GM23338 (cell line): Measurements from ENCODE around the gene SIDT1. TPM values are rescaled to one million over a fixed set of nuclear protein-coding genes. Genes with fewer than 3 reads are reported as not detected.

Experiments
- ATAC-seq: fragments of 200-7000 bp; cut with Tn5 transposase; 3 replicates; pipeline ENCODE4 v1.9.1; 2020
- DNase-seq: peaks from one replicate; pipeline ENCODE4 v3.0.0-alpha.2; 2015; ENCODE audit warnings: low spot score
- H2AFZ ChIP-seq: fragments of 200-600 bp; sonication (generic); 2 replicates; pipeline ENCODE4 v1.8.0; 2016; ENCODE audit warnings: antibody characterized with exemption, mild to moderate bottlenecking, moderate library complexity
- H3F3A ChIP-seq: fragments of 200-600 bp; sonication (generic); replicated peaks from 2 replicates; pipeline ENCODE4 v1.8.0; 2017; ENCODE audit warnings: antibody characterized with exemption, mixed run types, low read depth
- H3K27ac ChIP-seq: fragments of 200-600 bp; sonication (generic); 2 replicates; pipeline ENCODE4 v1.6.1; 2016; ENCODE audit warnings: low read depth
- H3K27me3 ChIP-seq: fragments of 200-600 bp; sonication (generic); 2 replicates; pipeline ENCODE4 v1.8.0; 2016; ENCODE audit warnings: mild to moderate bottlenecking, mixed run types, moderate library complexity; ENCODE audit not compliant: insufficient read depth
- H3K36me3 ChIP-seq: fragments of 200-600 bp; sonication (generic); 2 replicates; pipeline ENCODE4 v1.8.0; 2016; ENCODE audit warnings: mild to moderate bottlenecking; ENCODE audit not compliant: insufficient read depth
- H3K4me1 ChIP-seq: fragments of 200-600 bp; sonication (generic); 2 replicates; pipeline ENCODE4 v1.8.0; 2016; ENCODE audit warnings: mild to moderate bottlenecking, moderate library complexity; ENCODE audit not compliant: insufficient read depth
- H3K4me2 ChIP-seq: fragments of 200-600 bp; sonication (generic); 2 replicates; pipeline ENCODE4 v1.7.1; 2017; ENCODE audit warnings: mixed run types
- H3K4me3 ChIP-seq: fragments of 200-600 bp; sonication (generic); 2 replicates; pipeline ENCODE4 v1.6.1; 2016; ENCODE audit warnings: mixed run types
- H3K79me2 ChIP-seq: fragments of 200-600 bp; sonication (generic); replicated peaks from 2 replicates; pipeline ENCODE4 v1.8.0; 2017; ENCODE audit warnings: mild to moderate bottlenecking; ENCODE audit not compliant: insufficient read depth
- H3K9me2 ChIP-seq: fragments of 200-600 bp; sonication (generic); 2 replicates; pipeline ENCODE4 v1.8.0; 2017; ENCODE audit not compliant: insufficient read depth
- H4K20me1 ChIP-seq: fragments of 200-600 bp; sonication (generic); replicated peaks from 2 replicates; pipeline ENCODE4 v1.8.0; 2017; ENCODE audit warnings: mild to moderate bottlenecking; ENCODE audit not compliant: insufficient read depth
- H3K27ac Mint-ChIP-seq: 2 replicates; pipeline ENCODE4 v1.8.0; 2020; ENCODE audit warnings: inconsistent platforms, mild to moderate bottlenecking, moderate library complexity, mixed read lengths
- H3K27me3 Mint-ChIP-seq: 3 replicates; pipeline ENCODE4 v1.8.0; 2022; ENCODE audit warnings: low read depth, mild to moderate bottlenecking, moderate library complexity, mixed read lengths, inconsistent platforms; ENCODE audit not compliant: insufficient read depth, poor library complexity
- H3K36me3 Mint-ChIP-seq: 3 replicates; pipeline ENCODE4 v1.8.0; 2021; ENCODE audit warnings: low read depth, mild to moderate bottlenecking, inconsistent platforms, moderate library complexity, mixed read lengths
- H3K4me1 Mint-ChIP-seq: 3 replicates; pipeline ENCODE4 v1.8.0; 2020; ENCODE audit warnings: mild to moderate bottlenecking, inconsistent platforms, mixed read lengths
- H3K4me3 Mint-ChIP-seq: 3 replicates; pipeline ENCODE4 v1.8.0; 2021; ENCODE audit warnings: moderate library complexity, mild to moderate bottlenecking, inconsistent platforms, mixed read lengths
- H3K9me3 Mint-ChIP-seq: 3 replicates; pipeline ENCODE4 v1.8.0; 2020; ENCODE audit warnings: moderate library complexity, mild to moderate bottlenecking, inconsistent platforms, mixed read lengths
- CREB1 ChIP-seq: fragments of 250-450 bp; sonication (Bioruptor Pico); IDR thresholded peaks from 2 replicates; pipeline ENCODE4 v1.5.0; 2020; ENCODE audit warnings: low read depth, mild to moderate bottlenecking, moderate library complexity
- EZH2 ChIP-seq: fragments of 200-600 bp; sonication (generic); IDR thresholded peaks from one replicate; pipeline ENCODE4 v1.8.0; 2017; ENCODE audit warnings: antibody characterized with exemption, mild to moderate bottlenecking, low read depth; ENCODE audit not compliant: unreplicated experiment
- EZH2phosphoT487 ChIP-seq: fragments of 200-600 bp; sonication (generic); IDR thresholded peaks from one replicate; pipeline ENCODE4 v1.8.1; 2018; ENCODE audit warnings: antibody characterized with exemption; ENCODE audit not compliant: unreplicated experiment
- JUNB ChIP-seq: IDR thresholded peaks from one replicate; pipeline ENCODE4 v1.6.1; 2016; ENCODE audit warnings: antibody characterized with exemption; ENCODE audit not compliant: unreplicated experiment
- NANOG ChIP-seq: IDR thresholded peaks from 2 replicates; pipeline ENCODE4 v1.6.1; 2016; ENCODE audit warnings: antibody characterized with exemption, borderline replicate concordance
- POLR2AphosphoS5 ChIP-seq: IDR thresholded peaks from 2 replicates; pipeline ENCODE4 v1.6.1; 2016; ENCODE audit warnings: antibody characterized with exemption, low read depth
- STAT1 ChIP-seq: IDR thresholded peaks from one replicate; pipeline ENCODE4 v1.6.1; 2016; ENCODE audit warnings: antibody characterized with exemption; ENCODE audit not compliant: unreplicated experiment
- ZNF114 ChIP-seq: fragments of 250-450 bp; sonication (Bioruptor Pico); IDR thresholded peaks from 2 replicates; pipeline ENCODE4 v1.5.0; 2020; ENCODE audit warnings: mild to moderate bottlenecking, moderate library complexity
- ZNF331 ChIP-seq: fragments of 250-450 bp; sonication (Bioruptor Pico); IDR thresholded peaks from 2 replicates; pipeline ENCODE4 v1.5.0; 2020; ENCODE audit warnings: low read depth, mild to moderate bottlenecking, moderate library complexity
- polyA plus RNA-seq: library from polyadenylated mRNA; unstranded; fragments of >200 nt; fragmentation: Nextera tagmentation; extraction: Ambion mirVana; gene quantifications from 2 replicates; pipeline ENCODE4 v1.2.1, GENCODE V29; 2016
- total RNA-seq: library from RNA; depleted of rRNA; stranded (reverse); fragments of >200 nt; shearing (Covaris generic); gene quantifications from 2 replicates; pipeline ENCODE4 v1.2.3, GENCODE V29; 2014
- TF ChIP-seq, protein P1 (sequence below): IDR thresholded peaks from 2 replicates; pipeline ENCODE4 v1.6.1; 2016; ENCODE audit warnings: antibody characterized with exemption
- TF ChIP-seq, protein P2 (sequence below), 2 experiments: fragments of 200-600 bp in 1 of 2; sonication (generic) in 1 of 2; conservative IDR thresholded peaks; 2 replicates each; pipeline versions ENCODE4 v1.5.1 to v1.6.1; 2016 to 2017; ENCODE audit warnings: antibody characterized with exemption in 2 of 2, low read depth in 2 of 2, mild to moderate bottlenecking in 2 of 2, moderate library complexity in 1 of 2
- TF ChIP-seq, protein P3 (sequence below): fragments of 250-450 bp; sonication (Bioruptor Pico); IDR thresholded peaks from 2 replicates; pipeline ENCODE4 v1.5.0; 2020; ENCODE audit warnings: mild to moderate bottlenecking, moderate library complexity
- TF ChIP-seq, protein P4 (sequence below): IDR thresholded peaks from one replicate; pipeline ENCODE4 v1.6.1; 2018; ENCODE audit warnings: antibody characterized with exemption; ENCODE audit not compliant: unreplicated experiment

Gene SIDT1
- total and polyA plus RNA-seq, 2 experiments from 2014 or later: 0.10 TPM; not detected in 1

DNA sequence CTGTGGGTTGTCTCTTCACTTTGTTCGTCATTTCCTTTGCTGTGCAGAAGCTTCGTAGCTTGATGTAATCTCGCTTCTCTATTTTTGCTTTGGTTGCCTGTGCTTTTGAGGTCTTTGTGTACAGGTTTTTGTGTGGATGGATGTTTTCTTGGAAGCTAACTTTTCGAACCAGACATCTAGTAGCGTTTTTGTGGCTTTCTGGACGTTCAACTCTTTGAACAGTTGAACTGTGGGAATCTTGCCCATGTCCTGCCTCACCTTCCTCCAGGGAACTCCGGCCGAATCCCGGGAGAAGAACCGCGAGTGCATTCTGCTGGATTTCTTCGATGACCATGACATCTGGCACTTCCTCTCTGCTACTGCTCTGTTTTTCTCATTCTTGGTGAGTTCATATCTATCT lies 93.5 kb downstream of the SIDT1 start:
- no peak overlapping the region for H3K4me2 ChIP-seq
- H3K27ac ChIP-seq: no peak overlapping the region
- H3K36me3 ChIP-seq: no peaks in the 10 kb centered on the region
- Mint-ChIP-seq H3K27me3 (peaks cover 9% of the 10 kb centered on the region), H3K36me3 (no peaks in the 10 kb centered on the region), H3K9me3 (no peaks in the 10 kb centered on the region), H3K27ac (no peak overlapping the region), H3K4me1 (peaks cover 6% of the 10 kb centered on the region; the same call in 2 of the 3 replicates), H3K4me3 (no peak overlapping the region)
- TF ChIP-seq, protein P1, sequence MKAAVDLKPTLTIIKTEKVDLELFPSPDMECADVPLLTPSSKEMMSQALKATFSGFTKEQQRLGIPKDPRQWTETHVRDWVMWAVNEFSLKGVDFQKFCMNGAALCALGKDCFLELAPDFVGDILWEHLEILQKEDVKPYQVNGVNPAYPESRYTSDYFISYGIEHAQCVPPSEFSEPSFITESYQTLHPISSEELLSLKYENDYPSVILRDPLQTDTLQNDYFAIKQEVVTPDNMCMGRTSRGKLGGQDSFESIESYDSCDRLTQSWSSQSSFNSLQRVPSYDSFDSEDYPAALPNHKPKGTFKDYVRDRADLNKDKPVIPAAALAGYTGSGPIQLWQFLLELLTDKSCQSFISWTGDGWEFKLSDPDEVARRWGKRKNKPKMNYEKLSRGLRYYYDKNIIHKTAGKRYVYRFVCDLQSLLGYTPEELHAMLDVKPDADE: no peak
- TF ChIP-seq, protein P2, sequence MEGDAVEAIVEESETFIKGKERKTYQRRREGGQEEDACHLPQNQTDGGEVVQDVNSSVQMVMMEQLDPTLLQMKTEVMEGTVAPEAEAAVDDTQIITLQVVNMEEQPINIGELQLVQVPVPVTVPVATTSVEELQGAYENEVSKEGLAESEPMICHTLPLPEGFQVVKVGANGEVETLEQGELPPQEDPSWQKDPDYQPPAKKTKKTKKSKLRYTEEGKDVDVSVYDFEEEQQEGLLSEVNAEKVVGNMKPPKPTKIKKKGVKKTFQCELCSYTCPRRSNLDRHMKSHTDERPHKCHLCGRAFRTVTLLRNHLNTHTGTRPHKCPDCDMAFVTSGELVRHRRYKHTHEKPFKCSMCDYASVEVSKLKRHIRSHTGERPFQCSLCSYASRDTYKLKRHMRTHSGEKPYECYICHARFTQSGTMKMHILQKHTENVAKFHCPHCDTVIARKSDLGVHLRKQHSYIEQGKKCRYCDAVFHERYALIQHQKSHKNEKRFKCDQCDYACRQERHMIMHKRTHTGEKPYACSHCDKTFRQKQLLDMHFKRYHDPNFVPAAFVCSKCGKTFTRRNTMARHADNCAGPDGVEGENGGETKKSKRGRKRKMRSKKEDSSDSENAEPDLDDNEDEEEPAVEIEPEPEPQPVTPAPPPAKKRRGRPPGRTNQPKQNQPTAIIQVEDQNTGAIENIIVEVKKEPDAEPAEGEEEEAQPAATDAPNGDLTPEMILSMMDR (conservative IDR thresholded peaks at IDR 0.05; ENCODE audit: low read depth in 2 of 2): no peak
- TF ChIP-seq POLR2AphosphoS5 (no peak), JUNB (no peak), ZNF331 (CRISPR knock-in tag) (no peak), EZH2 (no peak), ZNF114 (CRISPR knock-in tag) (no peak), EZH2phosphoT487 (no peak), CREB1 (CRISPR knock-in tag) (no peak), STAT1 (no peak), NANOG (no peak)
- TF ChIP-seq, protein P3, sequence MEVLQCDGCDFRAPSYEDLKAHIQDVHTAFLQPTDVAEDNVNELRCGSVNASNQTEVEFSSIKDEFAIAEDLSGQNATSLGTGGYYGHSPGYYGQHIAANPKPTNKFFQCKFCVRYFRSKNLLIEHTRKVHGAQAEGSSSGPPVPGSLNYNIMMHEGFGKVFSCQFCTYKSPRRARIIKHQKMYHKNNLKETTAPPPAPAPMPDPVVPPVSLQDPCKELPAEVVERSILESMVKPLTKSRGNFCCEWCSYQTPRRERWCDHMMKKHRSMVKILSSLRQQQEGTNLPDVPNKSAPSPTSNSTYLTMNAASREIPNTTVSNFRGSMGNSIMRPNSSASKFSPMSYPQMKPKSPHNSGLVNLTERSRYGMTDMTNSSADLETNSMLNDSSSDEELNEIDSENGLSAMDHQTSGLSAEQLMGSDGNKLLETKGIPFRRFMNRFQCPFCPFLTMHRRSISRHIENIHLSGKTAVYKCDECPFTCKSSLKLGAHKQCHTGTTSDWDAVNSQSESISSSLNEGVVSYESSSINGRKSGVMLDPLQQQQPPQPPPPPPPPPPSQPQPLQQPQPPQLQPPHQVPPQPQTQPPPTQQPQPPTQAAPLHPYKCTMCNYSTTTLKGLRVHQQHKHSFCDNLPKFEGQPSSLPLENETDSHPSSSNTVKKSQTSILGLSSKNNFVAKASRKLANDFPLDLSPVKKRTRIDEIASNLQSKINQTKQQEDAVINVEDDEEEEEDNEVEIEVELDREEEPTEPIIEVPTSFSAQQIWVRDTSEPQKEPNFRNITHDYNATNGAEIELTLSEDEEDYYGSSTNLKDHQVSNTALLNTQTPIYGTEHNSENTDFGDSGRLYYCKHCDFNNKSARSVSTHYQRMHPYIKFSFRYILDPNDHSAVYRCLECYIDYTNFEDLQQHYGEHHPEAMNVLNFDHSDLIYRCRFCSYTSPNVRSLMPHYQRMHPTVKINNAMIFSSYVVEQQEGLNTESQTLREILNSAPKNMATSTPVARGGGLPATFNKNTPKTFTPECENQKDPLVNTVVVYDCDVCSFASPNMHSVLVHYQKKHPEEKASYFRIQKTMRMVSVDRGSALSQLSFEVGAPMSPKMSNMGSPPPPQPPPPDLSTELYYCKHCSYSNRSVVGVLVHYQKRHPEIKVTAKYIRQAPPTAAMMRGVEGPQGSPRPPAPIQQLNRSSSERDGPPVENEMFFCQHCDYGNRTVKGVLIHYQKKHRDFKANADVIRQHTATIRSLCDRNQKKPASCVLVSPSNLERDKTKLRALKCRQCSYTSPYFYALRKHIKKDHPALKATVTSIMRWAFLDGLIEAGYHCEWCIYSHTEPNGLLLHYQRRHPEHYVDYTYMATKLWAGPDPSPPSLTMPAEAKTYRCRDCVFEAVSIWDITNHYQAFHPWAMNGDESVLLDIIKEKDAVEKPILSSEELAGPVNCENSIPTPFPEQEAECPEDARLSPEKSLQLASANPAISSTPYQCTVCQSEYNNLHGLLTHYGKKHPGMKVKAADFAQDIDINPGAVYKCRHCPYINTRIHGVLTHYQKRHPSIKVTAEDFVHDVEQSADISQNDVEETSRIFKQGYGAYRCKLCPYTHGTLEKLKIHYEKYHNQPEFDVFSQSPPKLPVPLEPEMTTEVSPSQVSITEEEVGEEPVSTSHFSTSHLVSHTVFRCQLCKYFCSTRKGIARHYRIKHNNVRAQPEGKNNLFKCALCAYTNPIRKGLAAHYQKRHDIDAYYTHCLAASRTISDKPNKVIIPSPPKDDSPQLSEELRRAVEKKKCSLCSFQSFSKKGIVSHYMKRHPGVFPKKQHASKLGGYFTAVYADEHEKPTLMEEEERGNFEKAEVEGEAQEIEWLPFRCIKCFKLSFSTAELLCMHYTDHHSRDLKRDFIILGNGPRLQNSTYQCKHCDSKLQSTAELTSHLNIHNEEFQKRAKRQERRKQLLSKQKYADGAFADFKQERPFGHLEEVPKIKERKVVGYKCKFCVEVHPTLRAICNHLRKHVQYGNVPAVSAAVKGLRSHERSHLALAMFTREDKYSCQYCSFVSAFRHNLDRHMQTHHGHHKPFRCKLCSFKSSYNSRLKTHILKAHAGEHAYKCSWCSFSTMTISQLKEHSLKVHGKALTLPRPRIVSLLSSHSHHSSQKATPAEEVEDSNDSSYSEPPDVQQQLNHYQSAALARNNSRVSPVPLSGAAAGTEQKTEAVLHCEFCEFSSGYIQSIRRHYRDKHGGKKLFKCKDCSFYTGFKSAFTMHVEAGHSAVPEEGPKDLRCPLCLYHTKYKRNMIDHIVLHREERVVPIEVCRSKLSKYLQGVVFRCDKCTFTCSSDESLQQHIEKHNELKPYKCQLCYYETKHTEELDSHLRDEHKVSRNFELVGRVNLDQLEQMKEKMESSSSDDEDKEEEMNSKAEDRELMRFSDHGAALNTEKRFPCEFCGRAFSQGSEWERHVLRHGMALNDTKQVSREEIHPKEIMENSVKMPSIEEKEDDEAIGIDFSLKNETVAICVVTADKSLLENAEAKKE (CRISPR knock-in tag): no peak
- TF ChIP-seq, protein P4, sequence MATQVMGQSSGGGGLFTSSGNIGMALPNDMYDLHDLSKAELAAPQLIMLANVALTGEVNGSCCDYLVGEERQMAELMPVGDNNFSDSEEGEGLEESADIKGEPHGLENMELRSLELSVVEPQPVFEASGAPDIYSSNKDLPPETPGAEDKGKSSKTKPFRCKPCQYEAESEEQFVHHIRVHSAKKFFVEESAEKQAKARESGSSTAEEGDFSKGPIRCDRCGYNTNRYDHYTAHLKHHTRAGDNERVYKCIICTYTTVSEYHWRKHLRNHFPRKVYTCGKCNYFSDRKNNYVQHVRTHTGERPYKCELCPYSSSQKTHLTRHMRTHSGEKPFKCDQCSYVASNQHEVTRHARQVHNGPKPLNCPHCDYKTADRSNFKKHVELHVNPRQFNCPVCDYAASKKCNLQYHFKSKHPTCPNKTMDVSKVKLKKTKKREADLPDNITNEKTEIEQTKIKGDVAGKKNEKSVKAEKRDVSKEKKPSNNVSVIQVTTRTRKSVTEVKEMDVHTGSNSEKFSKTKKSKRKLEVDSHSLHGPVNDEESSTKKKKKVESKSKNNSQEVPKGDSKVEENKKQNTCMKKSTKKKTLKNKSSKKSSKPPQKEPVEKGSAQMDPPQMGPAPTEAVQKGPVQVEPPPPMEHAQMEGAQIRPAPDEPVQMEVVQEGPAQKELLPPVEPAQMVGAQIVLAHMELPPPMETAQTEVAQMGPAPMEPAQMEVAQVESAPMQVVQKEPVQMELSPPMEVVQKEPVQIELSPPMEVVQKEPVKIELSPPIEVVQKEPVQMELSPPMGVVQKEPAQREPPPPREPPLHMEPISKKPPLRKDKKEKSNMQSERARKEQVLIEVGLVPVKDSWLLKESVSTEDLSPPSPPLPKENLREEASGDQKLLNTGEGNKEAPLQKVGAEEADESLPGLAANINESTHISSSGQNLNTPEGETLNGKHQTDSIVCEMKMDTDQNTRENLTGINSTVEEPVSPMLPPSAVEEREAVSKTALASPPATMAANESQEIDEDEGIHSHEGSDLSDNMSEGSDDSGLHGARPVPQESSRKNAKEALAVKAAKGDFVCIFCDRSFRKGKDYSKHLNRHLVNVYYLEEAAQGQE: no peak
- no peaks in the 10 kb centered on the region for H4K20me1 ChIP-seq
- no peak overlapping the region for H3K4me3 ChIP-seq
- H3K4me1 ChIP-seq: no peaks in the 10 kb centered on the region
- peaks cover 3% of the 10 kb centered on the region; the same call in 1 of the 2 replicates for H3K27me3 ChIP-seq
- H2AFZ ChIP-seq: no peak overlapping the region
- H3K79me2 ChIP-seq: no peaks in the 10 kb centered on the region
- DNase-seq (no peak), ATAC-seq (no peak)
- no peaks in the 10 kb centered on the region for H3K9me2 ChIP-seq
- no peaks in the 10 kb centered on the region for H3F3A ChIP-seq
